Small intestine (tissue), 7 donors: Measurements from ENCODE around the gene SYT1. TPM values are rescaled to one million over a fixed set of nuclear protein-coding genes. Genes with fewer than 3 reads are reported as not detected.

Source experiments
- DNase-seq, 2 donors: peaks; one replicate each; pipeline versions ENCODE4 v3.0.0 to v3.0.0-alpha.2; 2013
- FAIRE-seq: peaks from 2 replicates; lab custom pipeline; 2012; peaks lifted over from hg19 to GRCh38; lab: Jason Lieb, UNC
- H3K27ac ChIP-seq, 3 donors: one replicate each; pipeline ENCODE4 v1.5.1; 2013; ENCODE audit warnings: low read length in 2 of 3, mild to moderate bottlenecking in 2 of 3, control low read depth in 1 of 3, inconsistent platforms in 1 of 3, low read depth in 1 of 3, moderate library complexity in 1 of 3
- H3K27me3 ChIP-seq, 3 donors: one replicate each; pipeline ENCODE4 v1.6.1; 2013; ENCODE audit warnings: low read length in 3 of 3, inconsistent platforms in 1 of 3; ENCODE audit not compliant: control insufficient read depth in 3 of 3, insufficient read depth in 3 of 3
- H3K36me3 ChIP-seq, 3 donors: one replicate each; pipeline ENCODE4 v1.6.1; 2013; ENCODE audit warnings: low read length in 3 of 3, inconsistent platforms in 1 of 3, low read depth in 1 of 3, mild to moderate bottlenecking in 1 of 3, moderate library complexity in 1 of 3; ENCODE audit not compliant: control insufficient read depth in 3 of 3, insufficient read depth in 2 of 3
- H3K4me1 ChIP-seq, 3 donors: one replicate each; pipeline ENCODE4 v1.6.1; 2013; ENCODE audit warnings: low read length in 2 of 3, inconsistent platforms in 1 of 3, low read depth in 1 of 3, mild to moderate bottlenecking in 1 of 3, moderate library complexity in 1 of 3; ENCODE audit not compliant: control insufficient read depth in 3 of 3, insufficient read depth in 2 of 3
- H3K4me3 ChIP-seq, 3 donors: one replicate each; pipeline ENCODE4 v1.5.1; 2013; ENCODE audit warnings: low read length in 3 of 3, control low read depth in 1 of 3, inconsistent platforms in 1 of 3, low read depth in 1 of 3, mild to moderate bottlenecking in 1 of 3, moderate library complexity in 1 of 3
- H3K9me3 ChIP-seq, 2 donors: one replicate each; pipeline ENCODE4 v1.6.1; 2013; ENCODE audit warnings: low read depth in 1 of 2, low read length in 1 of 2; ENCODE audit not compliant: control insufficient read depth in 2 of 2, insufficient read depth in 1 of 2
- WGBS, 3 donors: extraction: QIAGEN DNeasy Blood & Tissue Kit; methylation state at CpG; one replicate each; pipeline ENCODE4 v1.1.7; 2013; 5-methylcytosine and 5-hydroxymethylcytosine counted together
- polyA plus RNA-seq, 4 donors: library from polyadenylated mRNA; stranded (reverse) in 3 of 4; unstranded in 1 of 4; fragments of 200-250 nt in 3 of 4; fragments of 120-200 nt in 1 of 4; gene quantifications; one replicate each; pipeline versions ENCODE4 v1.2.1 to v1.2.3, GENCODE V29; 2013
- donor health status: healthy with polysubstance abuse.
- donor health status: control.
- donor health status: control.
- donor health status: Bipolar disorder and iron deficiency.
- donor health status: healthy.

Gene SYT1
- polyA plus RNA-seq, 4 donors = 1.3 to 11.3 TPM; not detected in 2

- H3K4me1 ChIP-seq = no peaks in the 10 kb centered on the region
- no peak overlapping the region for H3K27ac ChIP-seq
- H3K36me3 ChIP-seq = no peaks in the 10 kb centered on the region
- no peaks in the 10 kb centered on the region for H3K27me3 ChIP-seq
- no peaks in the 10 kb centered on the region for H3K9me3 ChIP-seq
- no peak for DNase-seq
- H3K4me3 ChIP-seq = no peak overlapping the region
- FAIRE-seq = no peak
Observed at GRCh38 chr12:78880078-78880477, 15.5 kb downstream of the SYT1 start.

- no peaks in the 10 kb centered on the region for H3K27me3 ChIP-seq
- DNase-seq (no peak), FAIRE-seq (no peak)
- no peaks in the 10 kb centered on the region for H3K9me3 ChIP-seq
- no peaks in the 10 kb centered on the region for H3K36me3 ChIP-seq
- H3K27ac ChIP-seq = no peak overlapping the region
- H3K4me1 ChIP-seq = no peaks in the 10 kb centered on the region
- 58 to 83% (median 76%) methylated on average over 2 of the region's 2 CpGs for WGBS, 3 donors
- no peak overlapping the region for H3K4me3 ChIP-seq
Observed at GRCh38 chr12:78881685-78882084, 17.1 kb downstream of the SYT1 start.

- no peak overlapping the region for H3K4me3 ChIP-seq
- no peaks in the 10 kb centered on the region for H3K27me3 ChIP-seq
- WGBS, 3 donors = 13 to 46% (median 25%) methylated on average over 2 of the region's 2 CpGs
- DNase-seq = no peak
- H3K36me3 ChIP-seq = no peaks in the 10 kb centered on the region
- H3K4me1 ChIP-seq = no peaks in the 10 kb centered on the region
- H3K27ac ChIP-seq = no peak overlapping the region
- FAIRE-seq = no peak
- H3K9me3 ChIP-seq = no peaks in the 10 kb centered on the region
Observed at GRCh38 chr12:78885466-78885865, 20.9 kb downstream of the SYT1 start.

DNA sequence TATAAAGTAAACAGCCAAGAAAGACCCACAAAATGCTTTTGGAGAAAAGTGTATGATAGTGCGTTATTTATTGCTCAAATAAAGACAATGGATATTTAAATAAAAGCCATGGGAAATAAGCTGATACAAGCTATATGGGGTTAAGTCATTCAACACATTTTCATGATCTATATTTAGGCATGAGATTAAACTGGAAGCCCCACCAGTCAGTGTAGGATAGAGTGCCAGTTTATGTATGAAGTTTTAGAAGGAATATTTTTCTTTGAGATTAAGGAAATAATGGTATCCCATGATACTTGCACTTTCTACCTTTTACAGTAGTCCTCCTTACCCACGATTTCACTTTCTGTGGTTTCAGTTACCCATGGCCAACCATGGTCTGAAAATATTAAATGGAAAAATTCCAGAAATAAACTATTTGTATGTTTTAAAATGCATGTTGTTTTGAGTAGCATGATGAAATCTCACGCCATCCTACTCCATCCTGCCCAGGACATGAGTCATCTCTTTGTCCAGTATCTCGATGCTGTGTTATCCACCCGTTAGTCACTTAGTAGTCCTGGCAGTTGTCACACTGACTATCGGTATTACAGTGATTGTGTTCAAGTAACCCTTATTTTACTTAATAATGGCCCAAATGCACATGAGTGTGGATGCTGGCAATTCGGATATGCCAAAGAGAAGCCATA is 22.3 kb downstream of the SYT1 start:
- no peak overlapping the region for H3K4me3 ChIP-seq
- FAIRE-seq = no peak
- DNase-seq = no peak
- H3K4me1 ChIP-seq = no peaks in the 10 kb centered on the region
- no peak overlapping the region for H3K27ac ChIP-seq
- no peaks in the 10 kb centered on the region for H3K36me3 ChIP-seq
- no peaks in the 10 kb centered on the region for H3K27me3 ChIP-seq
- WGBS, 3 donors = 70 to 82% (median 79%) methylated on average over 7 of the region's 7 CpGs
- no peaks in the 10 kb centered on the region for H3K9me3 ChIP-seq

DNA sequence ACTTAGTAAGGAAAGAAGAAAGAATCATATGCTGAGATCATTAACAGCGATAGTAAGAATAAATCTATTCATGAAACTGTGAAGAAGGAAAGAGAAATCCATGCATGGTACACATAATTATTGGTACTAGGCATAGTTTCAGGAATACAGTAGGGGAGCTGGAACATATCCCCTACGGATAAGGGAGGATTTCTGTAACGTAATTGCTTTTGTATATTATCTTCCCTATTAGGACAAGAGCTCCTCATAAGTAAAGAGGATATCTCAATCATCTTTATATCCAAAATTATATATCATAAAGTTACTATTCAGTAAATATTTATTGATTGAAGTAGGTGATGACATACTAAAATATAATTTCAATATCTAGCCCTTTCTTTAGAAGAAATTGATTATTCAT is 22.9 kb downstream of the SYT1 start:
- FAIRE-seq = no peak
- no peak overlapping the region for H3K27ac ChIP-seq
- 87 to 91% (median 89%) methylated on average over 3 of the region's 3 CpGs for WGBS, 3 donors

DNA sequence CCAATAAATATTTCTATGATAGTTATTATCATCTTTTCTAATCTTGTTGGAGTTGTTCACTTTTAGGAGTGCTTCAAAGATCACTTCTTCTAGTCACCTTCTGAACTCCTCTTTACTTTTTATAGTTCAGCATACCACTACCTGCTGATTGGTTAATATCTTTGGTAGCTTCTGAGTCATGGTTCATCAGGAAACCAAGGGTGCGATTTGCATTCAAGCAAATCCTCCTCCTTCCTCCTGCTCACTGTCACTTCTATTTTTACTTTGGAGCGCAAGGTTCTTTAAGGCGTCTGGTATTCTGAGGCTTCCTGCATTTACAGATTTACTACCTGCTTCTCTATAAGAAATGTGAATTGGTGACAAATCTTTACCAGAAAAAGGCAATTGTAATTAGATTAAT is 24.0 kb downstream of the SYT1 start:
- WGBS, 3 donors = 62 to 81% (median 71%) methylated on average over 3 of the region's 3 CpGs
- FAIRE-seq (no peak), DNase-seq (no peak)
- Histone ChIP-seq H3K27ac (no peak overlapping the region), H3K9me3 (no peaks in the 10 kb centered on the region), H3K27me3 (no peaks in the 10 kb centered on the region), H3K4me1 (no peaks in the 10 kb centered on the region), H3K36me3 (no peaks in the 10 kb centered on the region), H3K4me3 (no peak overlapping the region)

More for the DNA sequence above, 22.9 kb downstream of the SYT1 start:
- no peaks in the 10 kb centered on the region for H3K9me3 ChIP-seq
- H3K27me3 ChIP-seq = no peaks in the 10 kb centered on the region
- H3K36me3 ChIP-seq = no peaks in the 10 kb centered on the region
- DNase-seq = no peak
- no peak overlapping the region for H3K4me3 ChIP-seq
- H3K4me1 ChIP-seq = no peaks in the 10 kb centered on the region

DNA sequence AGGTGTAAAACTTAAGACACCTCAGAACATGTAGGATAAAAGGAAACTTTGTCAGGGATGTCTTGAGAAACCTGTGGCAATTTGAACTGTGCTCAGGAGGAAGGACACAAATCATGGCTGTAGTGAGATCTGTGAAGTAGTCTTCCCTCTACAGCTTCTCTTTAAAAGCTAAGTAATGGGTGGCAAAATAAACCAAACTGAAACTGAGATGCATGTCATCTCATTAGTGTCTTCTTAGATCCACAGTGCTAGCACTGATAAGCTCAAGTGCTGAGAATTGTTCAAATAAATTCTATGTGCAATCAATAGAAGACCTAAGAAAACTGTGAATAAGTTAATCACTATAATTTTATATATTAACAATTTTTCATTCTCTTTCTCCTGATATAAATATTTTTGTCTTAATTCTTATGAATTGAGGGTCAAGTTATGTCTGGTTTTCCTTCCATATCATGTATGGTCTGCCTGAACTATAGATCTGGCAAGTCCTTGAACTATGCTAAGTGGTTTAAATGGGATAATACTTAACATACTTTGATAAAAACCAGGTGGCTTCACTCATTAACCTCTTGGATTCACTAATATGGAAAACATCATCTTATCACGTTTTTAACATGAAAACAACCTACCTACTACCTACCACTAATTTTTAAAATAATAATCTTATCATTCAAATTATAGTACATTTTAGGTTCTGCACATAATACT is 27.2 kb downstream of the SYT1 start:
- WGBS, 3 donors = 31 to 46% (median 38%) methylated on average over 1 of the region's 1 CpG
- H3K9me3 ChIP-seq = no peaks in the 10 kb centered on the region
- peak; percentile 19 for FAIRE-seq

GRCh38 chr12:78898416-78898815 is 33.8 kb downstream of the SYT1 start:
- no peak for DNase-seq
- no peak overlapping the region for H3K4me3 ChIP-seq
- no peak overlapping the region for H3K27ac ChIP-seq
- no peaks in the 10 kb centered on the region for H3K9me3 ChIP-seq
- 73 to 92% (median 78%) methylated on average over 1 of the region's 1 CpG for WGBS, 3 donors
- no peaks in the 10 kb centered on the region for H3K36me3 ChIP-seq
- H3K4me1 ChIP-seq = no peaks in the 10 kb centered on the region
- no peaks in the 10 kb centered on the region for H3K27me3 ChIP-seq
- FAIRE-seq = no peak

More for the DNA sequence above, 27.2 kb downstream of the SYT1 start:
- H3K4me1 ChIP-seq = no peaks in the 10 kb centered on the region
- no peak overlapping the region for H3K4me3 ChIP-seq
- DNase-seq = no peak
- H3K27ac ChIP-seq = no peak overlapping the region
- H3K27me3 ChIP-seq = no peaks in the 10 kb centered on the region
- H3K36me3 ChIP-seq = no peaks in the 10 kb centered on the region
